K562 (cell line): ENCODE measurements around the gene ARL10. TPM values are rescaled to one million over a fixed set of nuclear protein-coding genes. Genes with fewer than 3 reads are reported as not detected.

Experiments used
- CBX1 ChIP-seq: sonication (generic); IDR thresholded peaks from 2 replicates; pipeline ENCODE4 v1.6.1; 2016; ENCODE audit warnings: antibody characterized with exemption, low read depth, mild to moderate bottlenecking
- E2F6 ChIP-seq, 2 experiments: IDR thresholded peaks; 2 replicates each; pipeline ENCODE4 v1.6.1; 2011; ENCODE audit warnings: borderline replicate concordance in 1 of 2, control low read depth in 1 of 2, low read depth in 1 of 2, low read length in 1 of 2, mild to moderate bottlenecking in 1 of 2, mixed read lengths in 1 of 2, moderate library complexity in 1 of 2; ENCODE audit not compliant: insufficient read depth in 1 of 2, insufficient read length in 1 of 2, poor library complexity in 1 of 2, severe bottlenecking in 1 of 2; ENCODE audit errors: extremely low read depth in 1 of 2
- FOSL1 ChIP-seq: fragments of 200-800 bp; sonication (Bioruptor generic); conservative IDR thresholded peaks from 2 replicates; pipeline ENCODE4 v1.6.1; 2016; ENCODE audit warnings: missing genetic modification characterization, missing compliant biosample characterization
- HES1 ChIP-seq: fragments of 450-650 bp; IDR thresholded peaks from 2 replicates; pipeline ENCODE4 v1.6.1; 2016; ENCODE audit warnings: low read depth, mild to moderate bottlenecking, moderate library complexity
- HMG20A ChIP-seq: fragments of 450-650 bp; formaldehyde crosslinking; conservative IDR thresholded peaks from 2 replicates; pipeline ENCODE4 v1.4.0; 2020; ENCODE audit warnings: mild to moderate bottlenecking, mixed read lengths
- JUNB ChIP-seq: fragments of 450-650 bp; formaldehyde crosslinking; conservative IDR thresholded peaks from 2 replicates; pipeline ENCODE4 v1.4.0; 2020; ENCODE audit warnings: mild to moderate bottlenecking
- POLR2AphosphoS5 ChIP-seq: IDR thresholded peaks from 2 replicates; pipeline ENCODE4 v1.6.1; 2011; ENCODE audit warnings: mild to moderate bottlenecking, low read depth, low read length, moderate library complexity; ENCODE audit not compliant: control insufficient read depth, insufficient read depth
- SNIP1 ChIP-seq: fragments of 450-650 bp; IDR thresholded peaks from 2 replicates; pipeline ENCODE4 v1.7.1; 2017; ENCODE audit warnings: low read depth, mild to moderate bottlenecking
- SOX6 ChIP-seq: fragments of 450-650 bp; IDR thresholded peaks from 2 replicates; pipeline ENCODE4 v1.6.1; 2014; ENCODE audit warnings: mild to moderate bottlenecking
- polyA plus RNA-seq, 8 experiments: library from polyadenylated mRNA; depleted of rRNA in 4 of 8; stranded (reverse) in 5 of 8; unstranded in 3 of 8; fragments of >200 nt; fragmentation: Nextera tagmentation in 2 of 8; fragmentation: Illumina TruSeq in 1 of 8; extraction: Ambion mirVana in 2 of 8; extraction: Trizol in 1 of 8; gene quantifications; 2 replicates each; pipeline versions ENCODE4 v1.2.1 to v1.2.3, GENCODE V29; 2011 to 2014; ENCODE audit warnings: inconsistent platforms in 1 of 8, missing spikeins in 1 of 8
- total RNA-seq, 7 experiments: library from RNA; depleted of rRNA in 6 of 7; stranded (reverse); fragments of >200 nt in 6 of 7; fragmentation: Illumina TruSeq in 2 of 7; extraction: Trizol in 2 of 7; gene quantifications; 2 replicates each; pipeline versions ENCODE4 v1.2.1 to v1.2.3, GENCODE V29; 2011 to 2021; ENCODE audit warnings: low replicate concordance in 1 of 7
- TF ChIP-seq, protein P1 (sequence below), 3 experiments: IDR thresholded peaks in 2 of 3; conservative IDR thresholded peaks in 1 of 3; 2 replicates each; pipeline ENCODE4 v1.5.1; 2011 to 2012; ENCODE audit warnings: low read length in 3 of 3, mild to moderate bottlenecking in 3 of 3, control low read depth in 2 of 3, improper control_type of control experiment in 1 of 3, inconsistent platforms in 1 of 3, low read depth in 1 of 3, mixed read lengths in 1 of 3, moderate library complexity in 1 of 3; ENCODE audit not compliant: insufficient read depth in 2 of 3

ARL10 gene
- total and polyA plus RNA-seq, 9 of the 15 experiments (the other 6 are each of a cell fraction or from before 2014, with no cell fraction given) = under 0.01 to 0.40 (median 0.34) TPM; not detected in 3

- TF ChIP-seq JUNB (CRISPR knock-in tag) (no peak), E2F6 (IDR thresholded peaks at IDR 0.05; ENCODE audit: borderline replicate concordance in 1 of 2, extremely low read depth in 1 of 2, insufficient read depth in 1 of 2, insufficient read length in 1 of 2, low read depth in 1 of 2, low read length in 1 of 2, poor library complexity in 1 of 2, severe bottlenecking in 1 of 2) (no peak), HES1 (no peak), SOX6 (no peak), FOSL1 (no peak), SNIP1 (no peak), POLR2AphosphoS5 (no peak), HMG20A (no peak), CBX1 (no peak)
- TF ChIP-seq, protein P1, sequence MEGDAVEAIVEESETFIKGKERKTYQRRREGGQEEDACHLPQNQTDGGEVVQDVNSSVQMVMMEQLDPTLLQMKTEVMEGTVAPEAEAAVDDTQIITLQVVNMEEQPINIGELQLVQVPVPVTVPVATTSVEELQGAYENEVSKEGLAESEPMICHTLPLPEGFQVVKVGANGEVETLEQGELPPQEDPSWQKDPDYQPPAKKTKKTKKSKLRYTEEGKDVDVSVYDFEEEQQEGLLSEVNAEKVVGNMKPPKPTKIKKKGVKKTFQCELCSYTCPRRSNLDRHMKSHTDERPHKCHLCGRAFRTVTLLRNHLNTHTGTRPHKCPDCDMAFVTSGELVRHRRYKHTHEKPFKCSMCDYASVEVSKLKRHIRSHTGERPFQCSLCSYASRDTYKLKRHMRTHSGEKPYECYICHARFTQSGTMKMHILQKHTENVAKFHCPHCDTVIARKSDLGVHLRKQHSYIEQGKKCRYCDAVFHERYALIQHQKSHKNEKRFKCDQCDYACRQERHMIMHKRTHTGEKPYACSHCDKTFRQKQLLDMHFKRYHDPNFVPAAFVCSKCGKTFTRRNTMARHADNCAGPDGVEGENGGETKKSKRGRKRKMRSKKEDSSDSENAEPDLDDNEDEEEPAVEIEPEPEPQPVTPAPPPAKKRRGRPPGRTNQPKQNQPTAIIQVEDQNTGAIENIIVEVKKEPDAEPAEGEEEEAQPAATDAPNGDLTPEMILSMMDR (IDR thresholded peaks at IDR 0.05 in 2 of 3, conservative IDR thresholded peaks at IDR 0.05 in 1 of 3; ENCODE audit: insufficient read depth in 2 of 3, low read depth in 1 of 3, low read length in 3 of 3) = peak; percentile 39 to 56 (median 45)
These were observed 40.6 kb downstream of the ARL10 start (continued) for GRCh38 chr5:176405656-176406435.
